ENCODE data around the gene TBC1D30.

Gene TBC1D30

GRCh38 chr12:64911081-64911480, 86.6 kb downstream of the TBC1D30 start:
- DNase-seq (ENCODE audit: low spot score) = no peak

GRCh38 chr12:64911912-64912311, 87.5 kb downstream of the TBC1D30 start:
- no peak for DNase-seq (ENCODE audit: low spot score)

GRCh38 chr12:64912516-64913255, 88.2 kb downstream of the TBC1D30 start:
- no peak for DNase-seq (ENCODE audit: low spot score)

GRCh38 chr12:64915242-64915641, 90.8 kb downstream of the TBC1D30 start:
- no peak for DNase-seq (ENCODE audit: low spot score)

GRCh38 chr12:64916411-64917261, 92.2 kb downstream of the TBC1D30 start:
- no peak for DNase-seq (ENCODE audit: low spot score)

- no peak for DNase-seq (ENCODE audit: low spot score)
Measured at GRCh38 chr12:64918344-64918743, 93.9 kb downstream of the TBC1D30 start.

GRCh38 chr12:64918801-64919200, 94.4 kb downstream of the TBC1D30 start:
- DNase-seq (ENCODE audit: low spot score) = no peak

GRCh38 chr12:64922853-64923252, 98.4 kb downstream of the TBC1D30 start:
- no peak for DNase-seq (ENCODE audit: low spot score)

- no peak for DNase-seq (ENCODE audit: low spot score)
Measured at GRCh38 chr12:64923536-64923935, 99.1 kb downstream of the TBC1D30 start.

Measured in COLO829 (cell line).